ENCODE data around the gene LMF1. TPM values are rescaled to one million over a fixed set of nuclear protein-coding genes. Genes with fewer than 3 reads are reported as not detected.

Gene LMF1
- total and polyA plus RNA-seq, 2 of the 4 experiments (the other 2 are of a cell fraction) = 7.7 to 13.1 TPM

DNA sequence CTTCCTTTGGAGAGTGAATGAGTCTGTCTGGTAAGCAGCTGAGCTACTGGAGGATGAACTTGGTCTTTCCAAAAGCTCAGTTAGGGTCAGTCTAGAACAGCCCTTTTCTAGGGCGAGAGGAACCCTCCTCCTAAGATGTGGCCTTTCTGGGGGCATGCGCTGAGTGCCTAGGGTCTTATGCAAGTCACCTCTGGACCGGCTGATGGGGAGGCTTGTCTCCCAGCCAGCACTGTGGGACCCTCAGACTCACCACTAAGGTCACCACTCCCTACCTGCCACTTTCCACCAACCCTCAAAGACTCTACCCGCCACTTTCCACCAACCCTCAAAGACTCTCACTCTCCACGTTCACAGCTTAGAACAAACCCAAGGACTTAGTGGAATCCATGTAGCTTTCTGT lies 26.8 kb downstream of the LMF1 start:
- BruUV-seq (replicated peaks) = no TSS peak
- H4K91ac ChIP-seq (ENCODE audit: insufficient read depth, low read depth, low read length) = no peak overlapping the region
- H3K14ac ChIP-seq (replicated peaks; ENCODE audit: low read depth, low read length) = no peak overlapping the region
- H3K4me1 ChIP-seq (ENCODE audit: control insufficient read depth, insufficient read depth, low read length) = peaks cover 7% of the 10 kb centered on the region; the same call in 1 of the 2 replicates
- H2BK15ac ChIP-seq (ENCODE audit: low read depth, low read length) = no peak overlapping the region
- in situ Hi-C loops (cut with MboI; ENCODE audit: low sequenced_read_pairs) (no loop called here), intact Hi-C loops (cut with micrococcal nuclease) (loop anchor here (10.0 kb wide), 1 partner anchor 79 kb away; no protein-coding TSS in a partner anchor), dilution Hi-C loops (cut with HindIII; ENCODE audit: low sequenced_read_pairs, unreplicated experiment) (no loop called here)
- no peak overlapping the region for H3K9ac ChIP-seq (ENCODE audit: low read depth, low read length)
- ChIA-PET CTCF (no interaction called here), POLR2A (ENCODE audit: unreplicated experiment) (no interaction called here)
- no peak overlapping the region for H2BK5ac ChIP-seq (ENCODE audit: low read depth, low read length, poor library complexity, severe bottlenecking)
- no peaks in the 10 kb centered on the region for H3K27me3 ChIP-seq (ENCODE audit: control insufficient read depth, insufficient read depth, low read length)
- H3K36me3 ChIP-seq (ENCODE audit: control insufficient read depth, insufficient read depth, low read length) = no peaks in the 10 kb centered on the region
- H2BK20ac ChIP-seq (ENCODE audit: low read depth, low read length) = no peak overlapping the region
- H3K9me3 ChIP-seq (ENCODE audit: control insufficient read depth, insufficient read depth, low read length) = peaks cover 7% of the 10 kb centered on the region
- H3K4me2 ChIP-seq (ENCODE audit: low read depth, low read length) = no peak overlapping the region
- ATAC-seq (ENCODE audit: low read depth) (no peak), DNase-seq (no peak)
- TF ChIP-seq BHLHE40 (IDR thresholded peaks at IDR 0.05; ENCODE audit: low read depth, low read length) (no peak), FOS (IDR thresholded peaks at IDR 0.05; ENCODE audit: low read depth, low read length) (no peak), MAFK (IDR thresholded peaks at IDR 0.05; ENCODE audit: low read depth, low read length) (no peak), MAZ (IDR thresholded peaks at IDR 0.05; ENCODE audit: borderline replicate concordance, low read depth, low read length) (no peak), RFX5 (IDR thresholded peaks at IDR 0.05; ENCODE audit: low read depth, low read length) (no peak), SMC3 (IDR thresholded peaks at IDR 0.05; ENCODE audit: low read depth, low read length) (no peak), POLR2A (IDR thresholded peaks at IDR 0.05; ENCODE audit: low read depth, low read length) (no peak)
- H3K9me1 ChIP-seq (ENCODE audit: insufficient read depth, low read length) = no peaks in the 10 kb centered on the region
- no peaks in the 10 kb centered on the region; a peak in 1 of 4 replicates for H3K79me1 ChIP-seq (ENCODE audit: low read depth in 1 of 2, low read length in 2 of 2)
- no peak overlapping the region for H3K56ac ChIP-seq (ENCODE audit: extremely low read depth, insufficient read depth, low read length)
- no peak overlapping the region for H2BK120ac ChIP-seq (ENCODE audit: low read depth, low read length)
- H3K18ac ChIP-seq (ENCODE audit: low read depth, low read length) = no peak overlapping the region
- 100% methylated on average over 1 of the region's 5 CpGs; no CpG with 5 or more reads in 1 of the 2 experiments for WGBS, 2 experiments (ENCODE audit: extremely low coverage in 2 of 2, insufficient read length in 1 of 2)
- H3K4ac ChIP-seq (ENCODE audit: low read depth, low read length) = no peak overlapping the region
- H4K8ac ChIP-seq (ENCODE audit: low read depth in 2 of 2, low read length in 2 of 2) = no peak overlapping the region
- no peak overlapping the region for H3K23ac ChIP-seq (ENCODE audit: low read depth, low read length)
- H4K5ac ChIP-seq (ENCODE audit: low read depth, low read length) = no peak overlapping the region
- H2AFZ ChIP-seq (replicated peaks; ENCODE audit: low read length, poor library complexity) = no peak overlapping the region
- H3K27ac ChIP-seq (ENCODE audit: insufficient read depth, low read length) = no peak overlapping the region
- H3K4me3 ChIP-seq (ENCODE audit: insufficient read depth, low read depth, low read length) = no peak overlapping the region
- H2AK9ac ChIP-seq (replicated peaks; ENCODE audit: low read depth, low read length, poor library complexity) = no peak overlapping the region
- H2AK5ac ChIP-seq (ENCODE audit: low read depth, low read length) = no peak overlapping the region
- peaks cover 4% of the 10 kb centered on the region for H4K20me1 ChIP-seq (ENCODE audit: insufficient read depth, low read length)
